ENCODE data around the gene KCNK15.
"Not testable (repeated sequence)": the region's sequence is repeated elsewhere in the genome, so short reads cannot be mapped to it uniquely, and the experiment has no call there.

The KCNK15 gene

GRCh38 chr20:44745598-44746366, at the start of gene KCNK15:
Gene KCNK15, plus strand, starts transcription at chr20:44745865. Its CDS starts 46 bp downstream, at chr20:44745911.
- no peak for TF ChIP-seq Cebpa-rat (IDR thresholded peaks at IDR 0.05)
- Histone ChIP-seq H3K4me1 (peaks cover 17% of the 10 kb centered on the region), H3K27ac (no peak within 1 kb of the TSS), H3K4me2 (peak within 1 kb of the TSS; percentile 37; the same call in 1 of the 2 replicates), H3K9ac (no peak within 1 kb of the TSS), H3K4me3 (no peak within 1 kb of the TSS), H3K27me3 (peaks cover 33% of the 10 kb centered on the region), H4K20me1 (no peaks in the 10 kb centered on the region), H3K36me3 (no peaks in the 10 kb centered on the region), H3K9me3 (no peaks in the 10 kb centered on the region)

GRCh38 chr20:44696315-44696714, 49.4 kb upstream of the KCNK15 start:
- H4K20me1 ChIP-seq, result no peaks in the 10 kb centered on the region
- H3K27me3 ChIP-seq, result no peaks in the 10 kb centered on the region
- no peaks in the 10 kb centered on the region for H3K9me3 ChIP-seq
- peak overlapping the region; percentile 57 for H3K27ac ChIP-seq
- H3K9ac ChIP-seq, result peak overlapping the region; percentile 38; the same call in 1 of the 2 replicates
- peaks cover 67% of the 10 kb centered on the region for H3K4me1 ChIP-seq
- H3K4me3 ChIP-seq, result no peak overlapping the region
- TF ChIP-seq Cebpa-rat (IDR thresholded peaks at IDR 0.05), result no peak
- H3K4me2 ChIP-seq, result peak overlapping the region; percentile 71
- H3K36me3 ChIP-seq, result no peaks in the 10 kb centered on the region

- not testable (repeated sequence) for H3K36me3 ChIP-seq, H3K9ac ChIP-seq, H3K27me3 ChIP-seq, H3K9me3 ChIP-seq, H3K27ac ChIP-seq, H3K4me3 ChIP-seq, H4K20me1 ChIP-seq
- H3K4me2 ChIP-seq, result peak overlapping the region; percentile 71
- H3K4me1 ChIP-seq, result peaks cover 75% of the 10 kb centered on the region
These were observed 48.6 kb upstream of the KCNK15 start for GRCh38 chr20:44697041-44697440.

- no peak for TF ChIP-seq Cebpa-rat (IDR thresholded peaks at IDR 0.05)
- Histone ChIP-seq H3K27me3 (no peaks in the 10 kb centered on the region), H3K4me3 (no peak overlapping the region), H3K9me3 (no peaks in the 10 kb centered on the region), H3K4me2 (peak overlapping the region; percentile 96), H3K9ac (no peak overlapping the region), H3K4me1 (peaks cover 88% of the 10 kb centered on the region), H3K27ac (no peak overlapping the region), H4K20me1 (no peaks in the 10 kb centered on the region), H3K36me3 (no peaks in the 10 kb centered on the region)
These were observed 47.3 kb upstream of the KCNK15 start for GRCh38 chr20:44698351-44698750.

- peaks cover 98% of the 10 kb centered on the region for H3K4me1 ChIP-seq
- no peaks in the 10 kb centered on the region for H3K27me3 ChIP-seq
- no peak for TF ChIP-seq Cebpa-rat (IDR thresholded peaks at IDR 0.05)
- H3K9ac ChIP-seq, result no peak overlapping the region
- no peaks in the 10 kb centered on the region for H4K20me1 ChIP-seq
- H3K9me3 ChIP-seq, result no peaks in the 10 kb centered on the region
- H3K4me2 ChIP-seq, result peak overlapping the region; percentile 96
- no peaks in the 10 kb centered on the region for H3K36me3 ChIP-seq
- H3K27ac ChIP-seq, result peak overlapping the region; percentile 61; the same call in 1 of the 2 replicates
- no peak overlapping the region for H3K4me3 ChIP-seq
These were observed 45.4 kb upstream of the KCNK15 start for GRCh38 chr20:44700306-44700705.

GRCh38 chr20:44701118-44701857, 44.4 kb upstream of the KCNK15 start:
- no peak for TF ChIP-seq Cebpa-rat (IDR thresholded peaks at IDR 0.05)
- Histone ChIP-seq H3K9me3 (no peaks in the 10 kb centered on the region), H3K9ac (peak overlapping the region; percentile 20; the same call in 1 of the 2 replicates), H3K27ac (peak overlapping the region; percentile 61), H3K4me1 (peaks cover 97% of the 10 kb centered on the region), H3K27me3 (no peaks in the 10 kb centered on the region), H3K4me2 (peak overlapping the region; percentile 96), H3K36me3 (no peaks in the 10 kb centered on the region), H4K20me1 (no peaks in the 10 kb centered on the region), H3K4me3 (no peak overlapping the region; the same call in 1 of the 2 replicates)

- peak overlapping the region; percentile 61 for H3K27ac ChIP-seq
- no peaks in the 10 kb centered on the region for H4K20me1 ChIP-seq
- H3K4me1 ChIP-seq, result peaks cover 95% of the 10 kb centered on the region
- H3K4me2 ChIP-seq, result peak overlapping the region; percentile 96
- H3K9me3 ChIP-seq, result no peaks in the 10 kb centered on the region
- H3K9ac ChIP-seq, result peak overlapping the region; percentile 20; the same call in 1 of the 2 replicates
- H3K4me3 ChIP-seq, result no peak overlapping the region; the same call in 1 of the 2 replicates
- TF ChIP-seq Cebpa-rat (IDR thresholded peaks at IDR 0.05), result no peak
- H3K27me3 ChIP-seq, result no peaks in the 10 kb centered on the region
- no peaks in the 10 kb centered on the region for H3K36me3 ChIP-seq
These were observed 43.8 kb upstream of the KCNK15 start for GRCh38 chr20:44701858-44702256.

GRCh38 chr20:44702776-44703175, 42.9 kb upstream of the KCNK15 start:
- Histone ChIP-seq H3K36me3 (no peaks in the 10 kb centered on the region), H4K20me1 (no peaks in the 10 kb centered on the region), H3K27ac (peak overlapping the region; percentile 77), H3K9me3 (no peaks in the 10 kb centered on the region), H3K4me2 (peak overlapping the region; percentile 96), H3K27me3 (no peaks in the 10 kb centered on the region), H3K9ac (peak overlapping the region; percentile 48; the same call in 1 of the 2 replicates), H3K4me3 (peak overlapping the region; percentile 45), H3K4me1 (peaks cover 86% of the 10 kb centered on the region)
- no peak for TF ChIP-seq Cebpa-rat (IDR thresholded peaks at IDR 0.05)

GRCh38 chr20:44703183-44703925, 42.3 kb upstream of the KCNK15 start:
- no peaks in the 10 kb centered on the region for H3K9me3 ChIP-seq
- H3K36me3 ChIP-seq, result no peaks in the 10 kb centered on the region
- no peaks in the 10 kb centered on the region for H3K27me3 ChIP-seq
- peak overlapping the region; percentile 96 for H3K4me2 ChIP-seq
- H3K4me1 ChIP-seq, result peaks cover 81% of the 10 kb centered on the region
- 0 out of 2 replicates have a peak overlapping the region, but pooled peaks have one; percentile 48 for H3K9ac ChIP-seq
- H3K27ac ChIP-seq, result peak overlapping the region; percentile 77
- H4K20me1 ChIP-seq, result no peaks in the 10 kb centered on the region
- peak overlapping the region; percentile 45; the same call in 1 of the 2 replicates for H3K4me3 ChIP-seq
- no peak for TF ChIP-seq Cebpa-rat (IDR thresholded peaks at IDR 0.05)
